BE2C (cell line): Measurements from ENCODE around the gene FUOM.
A peak's percentile ranks its signal among the peaks of the same experiment; 100 is the strongest.

Experiments
- DNase-seq: peaks from one replicate; pipeline ENCODE4 v3.0.0-alpha.2; 2020
- H3K27me3 ChIP-seq: fragments of 250-450 bp; sonication (Bioruptor Pico); 2 replicates; pipeline ENCODE4 v1.5.1; 2020; ENCODE audit warnings: mild to moderate bottlenecking
- H3K36me3 ChIP-seq: fragments of 250-450 bp; sonication (Bioruptor Pico); 2 replicates; pipeline ENCODE4 v1.5.1; 2020; ENCODE audit warnings: mild to moderate bottlenecking
- H3K4me1 ChIP-seq: fragments of 250-450 bp; sonication (Bioruptor Pico); 2 replicates; pipeline ENCODE4 v1.5.1; 2020
- H3K4me3 ChIP-seq: 2 replicates; pipeline ENCODE4 v1.5.1; 2011; ENCODE audit warnings: low read depth, low read length
- H3K9me3 ChIP-seq: fragments of 250-450 bp; sonication (Bioruptor Pico); 2 replicates; pipeline ENCODE4 v1.5.1; 2020
- TF ChIP-seq, protein P1 (sequence below): IDR thresholded peaks from 2 replicates; pipeline ENCODE4 v1.5.1; 2012; ENCODE audit warnings: mild to moderate bottlenecking, low read depth, low read length

Gene FUOM

DNA sequence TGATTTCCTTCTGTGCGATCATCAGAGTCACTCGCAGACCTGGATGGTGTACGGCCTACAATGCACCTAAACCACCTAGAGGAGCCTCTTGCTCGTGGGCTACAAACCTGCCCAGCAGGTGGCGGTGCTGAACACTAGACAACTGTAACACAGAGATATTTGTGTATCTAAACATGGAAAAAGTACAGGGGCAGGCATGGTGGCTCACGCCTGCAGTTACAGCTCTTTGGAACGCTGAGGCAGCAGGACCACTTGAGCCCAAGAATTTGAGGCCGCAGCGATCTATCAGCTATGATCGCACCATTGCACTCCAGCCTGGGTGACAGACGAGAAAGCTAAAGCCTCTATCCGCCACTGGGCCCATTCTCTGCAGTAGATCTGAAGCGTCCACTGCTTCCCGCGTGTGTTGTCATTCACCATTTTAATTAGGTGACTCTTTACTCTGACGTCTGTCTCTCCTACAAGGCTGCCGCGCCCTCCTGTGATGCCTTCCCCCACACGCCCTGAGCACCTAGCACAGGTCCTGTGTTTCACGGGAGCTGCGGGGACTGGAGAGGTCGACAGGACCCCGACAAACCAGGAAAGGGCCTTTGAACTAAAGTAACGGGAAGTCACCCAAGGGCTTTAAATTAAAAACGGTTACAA lies 49.9 kb downstream of the FUOM start:
- H3K9me3 ChIP-seq: no peaks in the 10 kb centered on the region
- peak overlapping the region; percentile 94 for H3K4me3 ChIP-seq
- H3K27me3 ChIP-seq: no peaks in the 10 kb centered on the region; the same call in 1 of the 2 replicates
- peak; percentile 78 for DNase-seq
- TF ChIP-seq, protein P1, sequence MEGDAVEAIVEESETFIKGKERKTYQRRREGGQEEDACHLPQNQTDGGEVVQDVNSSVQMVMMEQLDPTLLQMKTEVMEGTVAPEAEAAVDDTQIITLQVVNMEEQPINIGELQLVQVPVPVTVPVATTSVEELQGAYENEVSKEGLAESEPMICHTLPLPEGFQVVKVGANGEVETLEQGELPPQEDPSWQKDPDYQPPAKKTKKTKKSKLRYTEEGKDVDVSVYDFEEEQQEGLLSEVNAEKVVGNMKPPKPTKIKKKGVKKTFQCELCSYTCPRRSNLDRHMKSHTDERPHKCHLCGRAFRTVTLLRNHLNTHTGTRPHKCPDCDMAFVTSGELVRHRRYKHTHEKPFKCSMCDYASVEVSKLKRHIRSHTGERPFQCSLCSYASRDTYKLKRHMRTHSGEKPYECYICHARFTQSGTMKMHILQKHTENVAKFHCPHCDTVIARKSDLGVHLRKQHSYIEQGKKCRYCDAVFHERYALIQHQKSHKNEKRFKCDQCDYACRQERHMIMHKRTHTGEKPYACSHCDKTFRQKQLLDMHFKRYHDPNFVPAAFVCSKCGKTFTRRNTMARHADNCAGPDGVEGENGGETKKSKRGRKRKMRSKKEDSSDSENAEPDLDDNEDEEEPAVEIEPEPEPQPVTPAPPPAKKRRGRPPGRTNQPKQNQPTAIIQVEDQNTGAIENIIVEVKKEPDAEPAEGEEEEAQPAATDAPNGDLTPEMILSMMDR: peak; percentile 79
- H3K4me1 ChIP-seq: peaks cover 3% of the 10 kb centered on the region
- H3K36me3 ChIP-seq: peaks cover 18% of the 10 kb centered on the region

DNA sequence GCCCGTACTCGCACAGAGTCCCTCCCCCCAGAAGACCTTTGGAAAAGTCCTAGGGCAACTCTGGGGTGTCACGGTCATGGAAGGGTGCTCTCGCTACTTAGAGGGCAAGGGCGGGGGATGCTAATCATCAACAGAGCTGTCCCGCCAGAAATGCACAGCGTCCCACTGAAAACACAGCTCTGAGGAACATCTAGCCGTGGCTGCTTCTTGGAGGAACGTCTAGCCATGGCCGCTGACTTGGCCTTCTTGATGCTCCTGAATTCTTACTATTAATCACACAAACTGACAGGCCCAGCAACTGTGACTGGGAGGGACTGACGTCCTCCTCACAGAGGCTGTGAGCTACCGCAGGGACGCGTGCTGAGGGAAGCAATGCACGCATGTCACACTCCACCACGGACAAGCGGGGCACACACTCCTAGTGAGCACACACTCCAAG lies 50.9 kb downstream of the FUOM start:
- Histone ChIP-seq H3K36me3 (peaks cover 18% of the 10 kb centered on the region), H3K4me1 (peaks cover 3% of the 10 kb centered on the region), H3K4me3 (no peak overlapping the region), H3K27me3 (no peaks in the 10 kb centered on the region; the same call in 1 of the 2 replicates), H3K9me3 (no peaks in the 10 kb centered on the region)
- DNase-seq: no peak
- TF ChIP-seq, protein P1: no peak

DNA sequence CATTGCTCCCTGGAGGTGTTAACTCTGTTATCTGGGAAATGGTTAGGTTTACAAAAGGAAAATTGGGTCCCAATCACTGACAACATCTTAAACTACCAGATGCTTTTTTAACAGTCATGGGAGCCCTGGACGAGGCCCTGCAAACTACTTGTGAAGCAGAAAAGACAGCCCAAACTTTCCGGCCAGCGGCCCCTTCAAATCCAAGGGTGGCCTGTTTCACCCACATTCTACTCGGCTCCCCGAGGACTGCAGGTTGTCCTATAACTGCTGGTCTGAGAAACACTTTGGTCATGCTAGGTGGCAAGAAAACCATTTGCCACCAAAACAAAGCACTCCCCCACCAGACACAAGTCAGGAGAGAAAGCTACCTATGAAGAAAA lies 51.7 kb downstream of the FUOM start:
- no peak for DNase-seq
- Histone ChIP-seq H3K27me3 (no peaks in the 10 kb centered on the region; the same call in 1 of the 2 replicates), H3K4me1 (peaks cover 3% of the 10 kb centered on the region), H3K4me3 (no peak overlapping the region), H3K9me3 (no peaks in the 10 kb centered on the region), H3K36me3 (peaks cover 18% of the 10 kb centered on the region)
- TF ChIP-seq, protein P1: no peak
